ENCODE results near the gene BACH2.

Gene BACH2

DNA sequence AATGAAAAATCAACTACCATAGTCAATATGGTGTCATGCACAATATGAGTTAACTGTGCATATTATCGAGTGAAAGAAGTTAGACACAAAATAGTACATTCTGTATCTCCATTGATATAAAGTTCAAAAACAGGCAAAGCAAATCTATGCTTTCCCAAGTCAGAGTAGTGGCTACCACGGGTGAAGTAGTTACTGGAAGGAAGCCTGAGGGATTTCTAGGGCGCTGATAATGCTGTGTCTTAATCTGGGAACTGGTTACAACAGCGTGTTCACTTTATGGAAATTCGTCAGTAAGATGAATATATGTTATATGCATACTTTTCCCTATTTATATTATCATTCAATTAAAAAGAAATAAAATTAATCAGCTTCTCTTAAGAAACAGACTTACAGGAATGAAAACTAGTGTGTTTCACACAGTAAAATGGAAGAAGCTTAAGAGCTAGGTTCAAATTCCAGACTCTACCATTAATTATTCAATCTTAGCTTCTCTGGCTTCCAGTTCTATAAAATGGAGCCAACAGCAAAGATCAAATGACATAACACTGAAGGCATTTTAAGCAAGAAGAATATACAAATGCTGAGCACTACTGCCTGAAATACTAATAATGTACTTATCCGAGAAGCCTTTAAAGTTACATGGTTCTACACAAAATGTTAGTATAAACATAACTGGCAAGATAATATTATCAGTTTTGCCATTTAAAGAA lies 19.2 kb downstream of the BACH2 start:
- no peak for DNase-seq

DNA sequence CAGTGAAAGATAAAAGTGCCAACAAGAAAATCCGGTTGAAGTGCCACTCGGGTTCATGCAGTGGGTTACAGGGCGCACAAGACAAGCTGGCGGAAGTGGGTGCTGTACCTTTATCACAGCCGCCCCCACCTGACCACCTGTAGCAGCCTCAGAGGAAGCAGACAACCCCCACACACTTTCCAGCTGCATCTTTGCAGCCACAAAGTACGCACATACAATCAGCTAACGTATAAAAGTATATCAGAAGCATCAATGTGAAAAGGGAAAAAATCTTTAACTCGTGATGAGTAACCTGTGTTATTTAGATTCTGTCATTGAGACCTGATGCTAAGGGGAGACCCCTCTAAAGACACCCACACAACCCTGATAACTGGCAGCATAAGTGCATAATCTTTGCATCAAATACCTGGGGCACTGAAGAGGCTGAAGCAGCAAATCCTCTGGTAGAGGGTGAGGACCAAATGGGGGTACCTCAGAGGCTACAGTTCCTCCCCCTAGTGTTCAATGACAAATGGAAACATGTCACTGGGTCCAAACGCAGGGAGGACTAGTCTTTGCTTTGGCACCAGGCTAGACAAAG lies 22.1 kb downstream of the BACH2 start:
- no peak for DNase-seq

DNA sequence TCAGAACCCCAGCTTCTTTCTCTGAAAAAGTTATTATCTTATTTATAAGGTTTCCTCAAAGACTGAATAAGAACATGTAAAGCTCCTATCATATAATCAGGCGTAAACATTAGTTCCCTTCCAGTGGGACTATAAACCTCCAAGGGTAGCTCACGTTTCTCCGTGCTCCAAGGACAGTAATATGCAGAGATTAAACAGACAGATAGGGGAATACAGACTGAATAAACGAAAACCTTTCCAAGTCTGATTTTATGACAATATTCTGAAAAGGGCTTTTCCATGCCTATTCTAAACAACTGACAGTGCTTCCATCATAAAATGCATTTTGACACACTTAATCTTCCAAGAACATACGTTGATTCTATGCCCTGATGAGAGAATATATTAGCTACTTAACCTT lies 22.8 kb downstream of the BACH2 start:
- no peak for DNase-seq

DNA sequence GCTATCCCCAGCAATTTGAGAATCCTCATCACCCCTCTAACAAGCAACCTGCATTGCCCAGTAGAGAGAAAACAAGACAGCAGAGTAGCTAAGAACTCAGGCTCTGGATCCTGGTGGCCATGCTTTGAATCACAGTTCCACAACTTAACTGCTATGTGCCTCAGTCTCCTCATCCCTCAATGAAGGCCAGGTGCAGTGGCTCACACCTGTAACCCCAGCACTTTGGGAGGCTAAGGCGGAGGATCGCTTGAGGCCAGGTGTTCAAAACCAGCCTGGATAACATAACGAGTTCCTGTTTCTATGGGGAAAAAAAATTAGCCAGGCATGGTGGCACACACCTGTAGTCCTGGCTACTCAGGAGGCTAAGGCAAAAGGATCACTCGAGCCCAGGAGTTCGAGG lies 23.7 kb downstream of the BACH2 start:
- no peak for DNase-seq

DNA sequence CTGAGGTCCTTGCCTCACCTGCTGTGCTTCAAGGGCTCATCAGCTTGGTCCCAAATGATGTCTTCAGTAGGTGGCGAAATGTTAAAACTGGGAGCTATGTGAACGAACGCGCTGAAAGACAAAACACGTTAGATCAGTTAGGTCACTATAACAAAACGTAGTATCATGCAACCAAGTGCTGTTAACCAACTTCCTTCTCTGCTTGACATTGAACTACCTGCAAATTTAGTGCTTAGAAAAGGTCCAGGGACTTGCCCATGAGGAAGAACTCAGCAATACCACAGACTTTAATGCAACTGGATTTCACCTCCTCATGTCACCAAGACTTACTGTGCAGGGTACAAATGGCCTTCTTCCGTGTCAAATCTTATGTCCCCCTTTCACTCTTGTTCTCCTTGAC lies 24.8 kb downstream of the BACH2 start:
- no peak for DNase-seq

DNA sequence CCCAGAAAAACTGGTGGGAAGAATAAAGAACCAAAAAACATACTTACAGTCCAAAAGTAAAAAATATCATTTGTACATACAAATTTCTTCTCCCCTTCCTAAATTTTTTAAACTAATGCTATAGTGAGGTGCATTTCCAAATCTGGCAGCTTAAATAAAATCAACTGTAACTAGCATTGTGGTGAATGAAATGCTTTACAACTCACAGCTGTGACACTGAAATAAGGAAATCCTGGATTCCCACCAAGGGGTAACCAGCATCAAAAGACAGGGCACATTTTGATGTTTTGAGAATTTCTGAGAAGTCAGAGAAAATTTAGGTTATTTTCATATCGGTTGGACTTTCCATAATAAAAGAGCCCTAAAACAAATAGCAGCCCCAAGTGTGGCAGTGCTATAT lies 27.3 kb downstream of the BACH2 start:
- DNase-seq: no peak

DNA sequence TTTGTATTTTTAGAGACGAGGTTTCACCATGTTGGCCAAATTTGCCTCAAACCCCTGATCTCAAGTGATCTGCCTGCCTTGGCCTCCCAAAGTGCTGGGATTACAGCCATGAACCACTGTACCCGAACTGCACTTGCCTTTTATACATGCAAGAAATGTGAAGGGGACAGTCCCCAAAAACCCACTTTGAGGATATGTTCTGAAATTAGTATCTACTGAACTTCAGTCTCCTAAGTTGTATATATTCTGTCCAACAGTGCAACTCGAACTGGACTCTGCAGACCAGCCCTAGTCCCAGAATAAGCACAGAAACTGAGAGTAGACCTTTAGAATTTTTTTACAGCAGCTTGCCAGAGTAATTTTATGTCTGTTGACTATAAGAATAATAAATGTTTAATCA lies 28.5 kb downstream of the BACH2 start:
- no peak for DNase-seq

DNA sequence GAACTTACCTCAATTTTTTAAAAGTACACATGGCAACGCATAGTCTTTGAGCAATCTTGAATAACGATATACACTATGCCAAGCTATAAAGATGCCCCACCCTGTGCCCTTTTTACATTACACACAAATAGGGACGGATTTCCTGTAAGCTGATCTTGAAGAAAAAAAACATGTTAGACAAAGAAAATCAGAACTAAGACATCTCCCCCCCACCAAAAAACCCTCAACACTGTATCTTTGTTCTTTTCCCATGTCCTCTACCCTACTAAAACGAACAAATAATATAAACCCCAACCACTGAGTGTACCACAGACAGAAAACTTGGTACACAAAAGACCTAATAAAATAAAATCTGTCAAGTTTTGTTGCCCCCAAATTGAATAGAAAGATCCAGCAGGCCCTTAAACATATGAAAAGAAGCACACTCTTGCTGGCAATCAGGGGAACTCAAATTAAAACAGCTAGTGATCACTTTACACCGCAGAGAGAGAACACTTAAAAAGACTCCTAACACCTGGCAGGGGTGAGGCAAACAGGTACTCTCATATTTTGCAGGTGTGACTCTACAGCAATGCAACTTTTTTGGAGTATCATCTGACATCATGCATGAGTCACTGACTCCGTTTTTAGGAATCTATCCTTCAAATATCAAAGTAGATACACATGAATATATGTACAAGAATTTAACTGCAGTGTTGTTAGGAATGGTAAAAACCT lies 29.6 kb downstream of the BACH2 start:
- DNase-seq: peak; percentile 6

DNA sequence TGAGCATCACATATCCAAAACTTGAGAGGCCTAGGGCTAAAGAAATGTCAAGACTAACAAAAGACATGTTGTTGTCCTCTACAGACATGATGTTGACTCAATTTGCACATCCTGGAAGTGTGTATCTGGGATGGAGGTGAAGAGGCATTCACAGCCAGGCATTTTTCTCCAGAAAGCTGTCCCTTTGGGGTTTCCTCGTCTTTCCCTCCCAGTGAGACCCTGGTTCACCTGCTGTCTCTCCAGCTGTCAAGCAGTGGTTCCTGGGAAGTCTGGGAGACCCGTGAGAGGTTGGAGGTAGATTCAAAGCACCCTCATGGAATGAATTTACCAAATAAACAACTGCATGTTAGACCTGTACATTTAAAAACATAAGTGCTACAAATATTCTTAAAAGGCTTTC lies 32.1 kb downstream of the BACH2 start:
- DNase-seq: no peak

DNA sequence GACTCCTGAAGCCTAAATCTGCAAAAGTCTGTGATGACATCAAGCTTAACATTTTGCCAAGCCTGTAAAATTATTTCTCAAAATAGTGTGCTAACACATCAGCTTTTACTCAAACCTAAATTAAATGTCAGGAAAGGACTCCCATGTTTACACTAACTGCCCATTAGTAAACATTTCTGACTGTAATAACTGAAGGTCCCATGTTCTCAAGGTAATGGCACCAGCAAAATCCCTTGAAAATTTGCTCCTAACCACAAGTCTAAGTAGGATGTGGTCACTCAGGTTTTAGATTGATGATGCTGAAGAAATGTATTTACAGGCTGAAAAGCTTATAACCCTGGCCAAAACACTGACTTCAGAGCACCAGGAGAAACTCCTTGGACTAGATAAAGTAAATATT lies 33.0 kb downstream of the BACH2 start:
- no peak for DNase-seq

DNA sequence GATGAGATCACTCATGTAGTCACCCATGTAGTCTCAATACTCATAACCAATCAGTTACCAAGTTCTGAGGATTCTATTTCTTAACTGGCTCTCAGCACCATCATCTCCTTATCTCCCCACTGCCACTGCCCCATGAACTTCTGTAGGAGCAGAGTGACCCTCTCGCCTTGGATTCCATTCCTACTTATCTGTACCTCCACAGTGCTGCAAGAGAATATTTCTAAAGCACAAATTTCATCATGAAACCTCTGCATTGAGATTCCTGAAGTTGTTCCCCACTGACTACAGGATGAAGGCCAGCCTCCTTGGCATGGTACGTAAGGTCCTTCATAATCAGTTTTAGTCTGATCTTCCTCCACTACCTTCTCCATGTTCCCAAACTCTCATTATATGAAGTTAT lies 34.8 kb downstream of the BACH2 start:
- DNase-seq: no peak

DNA sequence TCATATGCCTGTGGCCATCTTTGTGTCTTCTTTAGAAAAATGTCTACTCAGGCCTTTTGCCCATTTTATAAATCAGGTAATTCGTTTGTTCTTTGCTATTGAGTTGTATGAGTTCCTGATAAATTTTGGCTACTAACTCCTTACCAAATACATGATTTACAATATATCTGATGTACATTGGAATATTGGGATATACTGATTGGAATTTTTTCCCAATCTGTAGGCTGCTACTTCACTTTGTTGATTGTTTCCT lies 39.2 kb downstream of the BACH2 start:
- no peak for DNase-seq

DNA sequence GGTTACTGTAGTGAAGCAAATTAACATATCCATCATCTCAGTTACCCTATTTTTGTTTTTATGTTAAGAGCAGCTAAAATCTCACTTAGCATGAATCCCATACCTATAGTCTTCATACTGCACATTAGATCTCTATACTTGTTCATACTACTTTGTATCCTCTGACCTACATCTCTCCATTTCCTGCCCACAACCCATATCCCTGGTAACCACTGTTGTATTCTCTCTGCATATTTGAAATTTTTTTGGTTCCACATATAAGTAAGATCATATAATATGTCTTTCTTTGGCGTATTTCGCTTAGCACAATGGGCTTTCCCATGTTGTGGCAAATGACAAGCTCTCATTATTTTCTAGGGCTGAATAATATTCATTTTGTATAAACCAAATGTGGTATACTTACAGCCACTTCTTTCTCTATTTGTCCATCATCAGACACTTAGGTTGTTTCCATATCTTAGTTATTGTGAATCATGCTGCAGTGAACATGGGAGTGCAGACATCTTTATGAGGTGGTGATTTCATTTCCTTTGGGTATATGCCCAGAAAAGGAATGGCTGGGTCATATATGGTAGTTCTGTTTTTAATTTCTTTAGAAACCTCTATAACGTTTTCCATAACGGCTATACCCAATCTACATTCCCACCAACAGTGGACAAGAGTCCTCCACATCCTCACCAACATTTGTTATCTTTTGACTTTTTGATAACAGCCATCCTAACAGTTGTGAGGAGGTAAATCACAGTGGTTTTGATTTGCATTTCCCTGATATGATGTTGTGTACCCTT lies 39.8 kb downstream of the BACH2 start:
- no peak for DNase-seq

DNA sequence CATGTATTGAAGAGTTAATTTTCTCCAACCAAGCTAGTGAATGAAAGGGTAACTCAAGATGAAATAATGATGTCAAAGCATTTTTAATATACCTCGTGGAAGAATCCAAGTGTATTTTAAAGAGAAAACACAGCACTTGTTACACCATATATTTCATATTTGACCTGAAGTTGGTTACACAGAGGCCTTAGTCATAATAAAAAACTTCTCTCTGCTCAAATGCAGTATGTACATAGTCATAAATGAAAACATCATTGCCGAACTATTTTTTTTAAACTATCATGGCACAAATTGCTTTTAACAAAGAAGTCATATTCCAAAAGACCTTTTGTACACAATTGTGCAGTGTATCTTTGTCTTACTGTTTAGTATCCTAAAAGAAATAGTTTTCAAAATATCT lies 43.0 kb downstream of the BACH2 start:
- no peak for DNase-seq

DNA sequence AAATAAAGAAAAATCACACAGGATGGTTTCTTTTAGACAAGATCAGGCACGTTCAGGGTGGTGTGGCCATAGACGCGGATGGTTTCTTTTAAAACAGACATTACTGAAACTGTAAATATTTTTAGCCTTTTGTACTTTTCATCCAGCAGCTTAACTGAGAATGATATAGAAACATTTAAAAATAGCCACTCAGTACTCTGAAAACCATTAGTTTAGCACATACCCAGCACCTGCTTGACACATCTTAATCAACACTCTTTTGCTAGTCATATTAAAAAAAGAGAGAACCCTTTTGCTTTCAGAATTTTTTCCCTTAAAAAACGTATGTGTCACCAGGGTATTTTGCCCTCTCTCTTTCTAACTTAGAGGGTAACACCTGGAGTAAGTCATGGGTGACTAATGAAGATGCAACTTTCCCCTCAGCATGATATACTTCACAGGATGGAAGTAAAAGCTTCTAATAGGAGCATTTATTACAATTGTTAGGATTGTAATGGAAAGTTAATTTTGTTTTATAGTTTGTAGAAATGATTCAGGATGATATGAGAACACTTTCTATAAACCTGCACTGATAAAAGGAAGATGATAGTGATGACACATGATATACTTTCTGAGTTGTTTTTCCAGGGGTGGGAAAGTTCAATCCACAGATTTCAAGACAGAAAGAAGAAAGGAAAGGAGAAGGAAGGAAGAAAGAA lies 45.2 kb downstream of the BACH2 start:
- DNase-seq: no peak

DNA sequence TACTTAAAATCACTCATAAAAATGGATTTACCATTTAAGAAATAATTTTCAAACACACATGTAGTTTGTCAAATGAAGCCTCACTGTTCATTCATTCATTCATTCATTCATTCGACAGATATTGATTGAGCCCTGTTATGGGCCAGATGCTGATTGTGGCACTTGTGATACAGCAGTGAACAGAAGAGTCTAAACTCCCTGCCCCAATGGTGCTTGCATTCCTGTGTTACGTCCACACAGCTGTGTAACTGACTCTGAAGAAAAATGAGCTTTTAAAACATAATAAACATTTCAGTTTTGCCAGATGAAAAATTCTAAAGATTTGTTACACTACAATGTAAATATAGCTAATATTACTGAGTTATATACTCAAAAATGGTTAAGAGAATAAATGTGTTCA lies 46.2 kb downstream of the BACH2 start:
- DNase-seq: no peak

DNA sequence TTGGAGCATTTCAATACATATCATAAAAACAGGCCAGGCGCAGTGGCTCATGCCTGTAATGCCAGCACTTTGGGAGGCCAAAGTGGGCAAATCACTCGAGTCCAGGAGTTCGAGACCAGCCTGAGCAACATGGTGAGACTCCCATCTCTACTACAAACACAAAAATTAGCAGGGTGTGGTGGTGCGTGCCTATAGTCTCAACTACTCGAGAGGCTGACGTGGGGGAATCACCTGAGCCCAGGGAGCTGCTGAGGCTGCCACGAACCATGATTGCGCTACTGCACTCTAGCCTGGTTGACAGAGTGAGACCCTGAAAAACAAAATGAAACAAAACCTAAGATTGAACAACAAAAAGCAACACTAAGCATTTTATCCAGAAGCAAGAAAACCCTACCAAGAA lies 47.2 kb downstream of the BACH2 start:
- DNase-seq: no peak

DNA sequence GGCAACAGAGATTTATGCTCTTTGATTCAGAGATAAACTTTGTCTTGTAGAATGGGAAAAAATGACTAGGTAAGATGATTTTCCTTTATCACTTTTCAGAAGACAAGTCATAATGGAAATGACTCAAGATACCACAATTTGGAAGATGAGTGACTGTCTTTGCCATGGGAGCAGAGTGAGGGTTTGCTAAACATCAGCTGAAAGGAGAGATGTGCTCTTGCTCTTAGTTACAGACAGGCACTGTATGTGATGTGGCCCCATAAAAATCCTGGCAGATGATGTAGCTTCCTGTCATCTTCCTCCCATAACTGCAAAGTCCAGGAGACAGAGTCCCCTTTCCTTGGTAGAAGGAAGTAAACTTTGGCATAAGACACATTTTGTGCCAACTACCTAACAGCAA lies 47.6 kb downstream of the BACH2 start:
- DNase-seq: no peak

DNA sequence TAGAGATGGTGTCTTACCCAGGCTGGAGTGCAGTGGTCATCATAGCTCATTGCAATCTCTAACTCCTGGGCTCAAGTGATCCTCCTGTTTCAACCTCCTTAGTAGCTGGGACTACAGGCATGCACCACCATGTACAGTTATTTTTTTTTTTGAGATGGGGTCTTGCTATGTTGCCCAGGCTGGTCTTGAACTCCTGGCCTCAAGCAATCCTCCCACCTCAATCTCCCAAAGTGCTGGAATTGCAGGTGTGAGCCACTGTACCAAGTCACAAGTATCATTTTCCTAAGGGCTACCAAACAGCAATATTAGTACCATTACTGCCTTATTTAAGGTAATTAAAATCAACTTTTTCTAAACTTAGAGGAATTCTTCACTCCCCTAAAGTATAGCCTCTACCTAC lies 49.4 kb downstream of the BACH2 start:
- no peak for DNase-seq

DNA sequence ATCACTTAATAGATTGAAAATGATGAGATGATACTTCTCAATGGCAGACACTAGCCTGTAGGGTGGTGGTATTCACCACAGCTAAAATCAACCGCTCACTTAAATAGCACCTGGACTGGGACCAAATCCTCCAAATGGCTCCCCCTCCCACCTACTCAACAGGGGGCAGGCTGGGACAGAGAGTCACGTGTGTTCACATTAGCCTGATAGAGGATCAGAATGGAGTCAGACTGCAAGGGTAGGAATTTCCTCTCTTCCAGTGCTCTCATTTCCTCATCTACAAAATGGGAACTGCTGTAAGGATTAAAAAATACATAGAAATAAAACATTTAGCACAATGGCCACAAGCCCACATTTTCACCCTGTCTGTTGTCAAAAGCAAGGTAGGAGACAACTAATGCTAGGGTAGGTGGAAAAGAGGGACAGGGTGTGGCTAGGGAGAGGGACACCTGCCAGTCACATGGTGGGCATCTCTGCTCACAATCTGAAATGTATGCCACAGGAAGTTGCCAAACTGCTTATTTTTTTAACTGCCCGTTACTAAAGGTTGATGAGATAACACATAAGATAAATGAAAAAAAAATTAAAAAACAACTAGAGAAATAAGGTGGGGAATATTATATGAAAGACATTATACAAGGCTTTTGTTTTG lies 55.3 kb downstream of the BACH2 start:
- no peak for DNase-seq

DNA sequence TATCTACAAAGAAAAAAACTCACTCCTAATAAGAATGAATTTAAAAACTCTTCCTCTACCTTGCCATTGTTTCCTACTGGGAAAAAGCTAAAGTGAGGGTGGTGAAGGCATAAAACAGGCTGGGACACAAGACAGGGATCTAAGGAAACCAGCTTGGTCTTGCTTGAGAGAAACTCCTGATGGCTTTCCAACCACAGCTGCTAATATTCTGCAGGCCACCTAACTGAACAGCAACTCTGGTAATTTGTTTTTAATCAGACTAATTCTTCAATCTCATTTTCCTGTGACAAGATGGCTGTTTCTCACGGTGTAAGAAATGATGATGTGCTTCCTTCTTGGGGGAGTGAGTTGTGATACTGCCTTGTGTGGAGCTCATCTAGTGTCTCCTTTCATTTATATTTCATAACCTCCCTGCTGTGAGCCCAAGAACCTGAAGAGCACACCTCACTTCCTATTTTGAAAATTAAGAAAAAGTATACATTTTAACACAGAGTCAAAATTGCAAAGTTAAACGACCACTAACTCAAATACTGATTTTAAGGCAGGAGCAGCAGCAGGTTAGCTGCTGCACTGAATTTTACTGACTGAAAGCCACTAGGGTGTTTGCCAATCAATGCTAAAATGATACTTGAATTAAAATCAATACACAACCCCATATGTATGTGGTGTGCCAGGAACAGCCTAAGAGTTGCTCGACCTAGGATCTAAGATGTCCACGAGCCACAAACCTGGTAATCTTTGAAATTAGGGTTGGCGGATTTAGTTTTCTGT lies 58.0 kb downstream of the BACH2 start:
- no peak for DNase-seq

DNA sequence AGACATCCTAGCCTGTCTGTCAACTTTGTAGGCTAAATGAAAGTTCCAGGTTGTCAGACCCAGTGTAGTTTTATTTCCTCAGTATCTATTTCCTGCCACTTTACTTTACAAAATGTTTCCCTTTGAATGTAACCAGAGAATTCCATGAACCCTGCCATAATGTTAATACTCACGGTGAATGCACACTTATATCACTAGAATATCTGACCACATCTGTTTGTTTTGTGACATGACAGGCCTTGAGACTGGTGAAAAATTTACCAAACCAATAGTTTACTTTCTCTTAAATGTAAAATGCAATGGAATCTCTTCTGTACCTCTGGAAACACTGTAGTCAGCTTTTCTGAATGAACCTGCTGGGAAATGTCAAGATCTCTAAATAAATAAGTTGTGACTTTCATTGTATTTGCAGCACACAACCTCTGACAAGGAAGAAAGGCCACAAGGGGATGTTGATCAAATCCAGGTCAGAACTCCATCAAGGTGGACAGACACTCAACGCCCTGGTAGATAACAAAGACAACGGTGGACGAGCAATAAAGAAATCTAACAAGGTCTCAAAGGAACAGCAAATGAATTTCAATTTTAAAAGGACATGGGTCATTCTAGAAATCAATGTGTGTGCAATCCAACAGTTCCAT lies 59.2 kb downstream of the BACH2 start:
- DNase-seq: no peak
